ENCODE results near the gene NFASC.

The NFASC gene

GRCh38 chr1:205065666-205066065, 195.0 kb downstream of the NFASC start:
- DNase-seq (ENCODE audit: extremely low read depth, low read depth) = no peak
- TF ChIP-seq, protein P1, sequence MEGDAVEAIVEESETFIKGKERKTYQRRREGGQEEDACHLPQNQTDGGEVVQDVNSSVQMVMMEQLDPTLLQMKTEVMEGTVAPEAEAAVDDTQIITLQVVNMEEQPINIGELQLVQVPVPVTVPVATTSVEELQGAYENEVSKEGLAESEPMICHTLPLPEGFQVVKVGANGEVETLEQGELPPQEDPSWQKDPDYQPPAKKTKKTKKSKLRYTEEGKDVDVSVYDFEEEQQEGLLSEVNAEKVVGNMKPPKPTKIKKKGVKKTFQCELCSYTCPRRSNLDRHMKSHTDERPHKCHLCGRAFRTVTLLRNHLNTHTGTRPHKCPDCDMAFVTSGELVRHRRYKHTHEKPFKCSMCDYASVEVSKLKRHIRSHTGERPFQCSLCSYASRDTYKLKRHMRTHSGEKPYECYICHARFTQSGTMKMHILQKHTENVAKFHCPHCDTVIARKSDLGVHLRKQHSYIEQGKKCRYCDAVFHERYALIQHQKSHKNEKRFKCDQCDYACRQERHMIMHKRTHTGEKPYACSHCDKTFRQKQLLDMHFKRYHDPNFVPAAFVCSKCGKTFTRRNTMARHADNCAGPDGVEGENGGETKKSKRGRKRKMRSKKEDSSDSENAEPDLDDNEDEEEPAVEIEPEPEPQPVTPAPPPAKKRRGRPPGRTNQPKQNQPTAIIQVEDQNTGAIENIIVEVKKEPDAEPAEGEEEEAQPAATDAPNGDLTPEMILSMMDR (IDR thresholded peaks at IDR 0.05; ENCODE audit: low read depth, low read length, missing control alignments) = no peak
- no peak overlapping the region for H3K4me3 ChIP-seq (replicated peaks; ENCODE audit: low read depth, low read length)

- DNase-seq (ENCODE audit: extremely low read depth, low read depth) = no peak
- TF ChIP-seq, protein P1 (IDR thresholded peaks at IDR 0.05; ENCODE audit: low read depth, low read length, missing control alignments) = no peak
- no peak overlapping the region for H3K4me3 ChIP-seq (replicated peaks; ENCODE audit: low read depth, low read length)
Observed at GRCh38 chr1:205066141-205066818, 195.6 kb downstream of the NFASC start.

GRCh38 chr1:205067031-205067430, 196.4 kb downstream of the NFASC start:
- TF ChIP-seq, protein P1 (IDR thresholded peaks at IDR 0.05; ENCODE audit: low read depth, low read length, missing control alignments) = no peak
- DNase-seq (ENCODE audit: extremely low read depth, low read depth) = no peak
- no peak overlapping the region for H3K4me3 ChIP-seq (replicated peaks; ENCODE audit: low read depth, low read length)

DNA sequence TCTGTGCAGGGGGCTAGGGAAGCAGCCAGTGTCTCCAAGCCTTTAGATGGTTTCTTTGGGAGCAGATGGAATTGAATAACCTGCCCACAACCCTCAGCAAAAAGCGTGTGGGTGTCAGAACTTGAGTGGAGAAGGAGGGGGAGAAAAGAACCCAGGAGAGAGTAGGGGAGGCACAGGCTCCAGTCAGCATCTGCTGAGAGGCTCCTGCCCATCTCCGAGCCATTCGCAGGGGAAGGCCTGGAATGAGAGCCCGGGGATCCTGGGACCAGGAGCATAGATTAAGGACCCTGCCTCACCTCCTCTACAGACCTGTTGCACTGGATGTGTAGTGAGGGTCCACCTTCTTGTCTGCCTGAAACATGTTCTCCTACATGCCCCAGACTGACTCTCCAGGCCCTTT, 197.3 kb downstream of the NFASC start:
- no peak overlapping the region for H3K4me3 ChIP-seq (replicated peaks; ENCODE audit: low read depth, low read length)
- no peak for DNase-seq (ENCODE audit: extremely low read depth, low read depth)
- TF ChIP-seq, protein P1 (IDR thresholded peaks at IDR 0.05; ENCODE audit: low read depth, low read length, missing control alignments) = no peak

DNA sequence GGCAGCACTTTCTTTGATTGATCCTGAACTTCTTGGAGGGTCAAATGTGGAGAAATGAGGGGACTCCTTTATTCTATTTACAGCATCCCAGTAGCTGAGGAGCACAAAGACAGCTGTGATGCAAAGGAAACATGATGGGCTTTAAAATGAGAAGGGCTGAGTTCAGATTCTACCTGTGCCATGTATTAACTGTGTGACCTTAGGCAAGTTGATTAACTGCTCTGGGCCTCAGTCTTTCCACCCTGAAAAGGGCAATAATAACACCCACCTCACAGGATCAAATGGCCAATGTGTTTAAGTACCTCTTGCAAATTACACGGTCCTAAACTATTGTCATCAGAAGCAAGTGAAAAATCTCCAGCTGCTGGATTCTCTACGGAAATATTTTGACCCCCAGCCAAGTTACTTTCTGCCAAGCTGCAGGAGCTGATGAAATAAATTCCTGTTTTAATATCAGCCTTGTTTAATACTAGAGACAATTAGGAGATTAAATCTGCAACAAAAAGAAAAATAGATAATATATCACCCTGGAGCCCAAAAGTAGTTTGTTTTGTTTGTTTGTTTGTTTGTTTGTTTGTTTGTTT, 197.9 kb downstream of the NFASC start:
- no peak overlapping the region for H3K4me3 ChIP-seq (replicated peaks; ENCODE audit: low read depth, low read length)
- DNase-seq (ENCODE audit: extremely low read depth, low read depth) = no peak
- TF ChIP-seq, protein P1 (IDR thresholded peaks at IDR 0.05; ENCODE audit: low read depth, low read length, missing control alignments) = no peak

DNA sequence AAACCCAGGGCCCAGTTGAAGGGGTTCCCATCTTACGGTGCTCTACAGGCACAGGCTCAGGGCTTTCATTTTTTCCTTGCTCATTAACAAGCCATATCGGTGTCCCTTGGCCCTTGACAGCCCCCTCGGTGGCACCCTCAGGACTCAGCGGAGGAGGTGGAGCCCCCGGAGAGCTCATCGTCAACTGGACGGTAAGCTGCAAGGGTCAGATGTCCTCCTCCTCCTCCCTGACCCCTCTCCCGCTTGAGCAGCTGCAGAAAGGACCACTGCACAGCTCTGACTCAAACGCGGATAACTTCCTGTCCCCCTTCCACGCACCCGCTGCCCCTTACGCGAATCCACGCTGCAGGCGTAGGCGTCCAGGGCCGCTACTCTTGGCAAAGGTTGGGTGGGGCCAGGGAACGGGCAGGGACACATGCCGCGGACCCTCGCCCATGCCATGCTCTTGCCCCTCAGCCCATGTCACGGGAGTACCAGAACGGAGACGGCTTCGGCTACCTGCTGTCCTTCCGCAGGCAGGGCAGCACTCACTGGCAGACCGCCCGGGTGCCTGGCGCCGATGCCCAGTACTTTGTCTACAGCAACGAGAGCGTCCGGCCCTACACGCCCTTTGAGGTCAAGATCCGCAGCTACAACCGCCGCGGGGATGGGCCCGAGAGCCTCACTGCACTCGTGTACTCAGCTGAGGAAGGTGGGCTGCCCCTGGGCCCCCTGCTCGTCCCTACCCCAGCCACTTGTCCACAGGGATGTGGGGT, 198.9 kb downstream of the NFASC start:
- no peak for DNase-seq (ENCODE audit: extremely low read depth, low read depth)

More for the DNA sequence above, 198.9 kb downstream of the NFASC start:
- no peak overlapping the region for H3K4me3 ChIP-seq (replicated peaks; ENCODE audit: low read depth, low read length)
- TF ChIP-seq, protein P1 (IDR thresholded peaks at IDR 0.05; ENCODE audit: low read depth, low read length, missing control alignments) = no peak

Measured in HFF-Myc (cell line).